ENCODE results near the gene COPG1.

DNA sequence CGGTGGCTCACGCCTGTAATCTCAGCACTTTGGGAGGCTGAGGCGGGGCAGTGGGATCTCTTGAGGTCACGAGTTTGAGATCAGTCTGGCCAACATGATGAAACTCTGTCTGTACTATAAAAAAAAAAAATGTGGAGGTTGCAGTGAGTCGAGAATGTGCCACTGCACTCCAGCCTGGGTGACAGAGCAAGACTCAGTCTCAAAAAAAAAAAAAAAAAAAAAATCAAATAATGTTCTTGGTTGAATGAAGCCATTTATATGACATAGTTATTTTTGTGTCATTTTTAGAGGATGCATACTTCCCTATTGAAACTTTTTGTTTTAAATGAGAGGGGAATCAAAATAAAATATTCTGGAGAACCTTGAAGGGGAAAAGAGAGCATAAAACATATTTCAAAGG lies 32.3 kb downstream of the COPG1 start:
- TF ChIP-seq CTCF (conservative IDR thresholded peaks at IDR 0.05; ENCODE audit: low read depth in 2 of 2) (no peak), POLR2AphosphoS5 (IDR thresholded peaks at IDR 0.05; ENCODE audit: low read depth) (no peak), EZH2 (IDR thresholded peaks at IDR 0.05; ENCODE audit: low read depth, unreplicated experiment) (no peak), CREB1 (CRISPR knock-in tag; IDR thresholded peaks at IDR 0.05; ENCODE audit: low read depth) (no peak), JUNB (IDR thresholded peaks at IDR 0.05; ENCODE audit: unreplicated experiment) (no peak), ZNF114 (CRISPR knock-in tag; IDR thresholded peaks at IDR 0.05) (no peak), EZH2phosphoT487 (IDR thresholded peaks at IDR 0.05; ENCODE audit: unreplicated experiment) (no peak), REST (IDR thresholded peaks at IDR 0.05; ENCODE audit: unreplicated experiment) (no peak), NANOG (IDR thresholded peaks at IDR 0.05; ENCODE audit: borderline replicate concordance) (no peak)
